ENCODE results near the gene KRTAP19-1. TPM values are rescaled to one million over a fixed set of nuclear protein-coding genes. Genes with fewer than 3 reads are reported as not detected.

KRTAP19-1 gene
- total RNA-seq, 2 donors from 2014 or later: not detected

DNA sequence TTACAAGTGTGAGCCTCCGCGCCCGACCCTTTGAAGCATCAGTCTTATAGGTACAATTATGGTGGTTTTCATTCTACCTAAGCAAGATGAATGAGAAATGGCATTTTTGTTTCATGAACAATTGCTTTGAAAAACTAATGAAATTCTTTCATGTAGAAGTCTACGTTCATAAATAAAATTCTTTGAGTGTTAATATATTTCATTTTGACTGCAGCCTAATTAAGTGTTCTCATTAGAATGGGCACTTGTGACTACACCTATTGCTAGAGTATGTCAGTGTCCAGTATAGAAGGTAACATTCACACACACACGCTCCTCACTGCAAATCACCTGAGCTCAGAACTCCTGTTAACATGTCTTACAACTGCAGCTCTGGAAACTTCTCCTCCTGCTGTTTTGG lies 40.2 kb downstream of the KRTAP19-1 start, which contains the start of gene KRTAP15-1:
Gene KRTAP15-1, plus strand, starts transcription at position 301 of the 400 bp plus-strand sequence. Its CDS starts 53 bp downstream, at position 354.
- H3K27me3 Mint-ChIP-seq (ENCODE audit: insufficient read depth): no peaks in the 10 kb centered on the region
- Histone ChIP-seq H3K36me3 (ENCODE audit: control insufficient read depth, insufficient read depth, low read length) (no peaks in the 10 kb centered on the region), H3K9me3 (ENCODE audit: control insufficient read depth, low read length) (no peaks in the 10 kb centered on the region), H3K27me3 (ENCODE audit: control insufficient read depth, insufficient read depth, low read length, poor library complexity, severe bottlenecking) (no peaks in the 10 kb centered on the region), H3K27ac (ENCODE audit: low read depth, low read length) (no peak within 1 kb of the TSS), H3K9ac (ENCODE audit: extremely low read depth, low read length, poor library complexity, severe bottlenecking) (no peak within 1 kb of the TSS), H3K4me3 (ENCODE audit: low read length) (no peak within 1 kb of the TSS), H3K4me1 (ENCODE audit: control insufficient read depth, insufficient read depth, low read length) (no peaks in the 10 kb centered on the region)
- TF ChIP-seq, protein P1, sequence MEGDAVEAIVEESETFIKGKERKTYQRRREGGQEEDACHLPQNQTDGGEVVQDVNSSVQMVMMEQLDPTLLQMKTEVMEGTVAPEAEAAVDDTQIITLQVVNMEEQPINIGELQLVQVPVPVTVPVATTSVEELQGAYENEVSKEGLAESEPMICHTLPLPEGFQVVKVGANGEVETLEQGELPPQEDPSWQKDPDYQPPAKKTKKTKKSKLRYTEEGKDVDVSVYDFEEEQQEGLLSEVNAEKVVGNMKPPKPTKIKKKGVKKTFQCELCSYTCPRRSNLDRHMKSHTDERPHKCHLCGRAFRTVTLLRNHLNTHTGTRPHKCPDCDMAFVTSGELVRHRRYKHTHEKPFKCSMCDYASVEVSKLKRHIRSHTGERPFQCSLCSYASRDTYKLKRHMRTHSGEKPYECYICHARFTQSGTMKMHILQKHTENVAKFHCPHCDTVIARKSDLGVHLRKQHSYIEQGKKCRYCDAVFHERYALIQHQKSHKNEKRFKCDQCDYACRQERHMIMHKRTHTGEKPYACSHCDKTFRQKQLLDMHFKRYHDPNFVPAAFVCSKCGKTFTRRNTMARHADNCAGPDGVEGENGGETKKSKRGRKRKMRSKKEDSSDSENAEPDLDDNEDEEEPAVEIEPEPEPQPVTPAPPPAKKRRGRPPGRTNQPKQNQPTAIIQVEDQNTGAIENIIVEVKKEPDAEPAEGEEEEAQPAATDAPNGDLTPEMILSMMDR (conservative IDR thresholded peaks at IDR 0.05): no peak
- H3K4me1 Mint-ChIP-seq: peaks cover 13% of the 10 kb centered on the region
- no peak within 1 kb of the TSS for H3K27ac Mint-ChIP-seq
- WGBS, 2 experiments (ENCODE audit: insufficient coverage in 1 of 2, insufficient read length in 1 of 2): 95 to 100% methylated on average over 4 to 5 of the region's 5 CpGs
- no peaks in the 10 kb centered on the region for H3K36me3 Mint-ChIP-seq (ENCODE audit: low read depth)
- no peak within 1 kb of the TSS for H3K4me3 Mint-ChIP-seq
- no peaks in the 10 kb centered on the region for H3K9me3 Mint-ChIP-seq
- no peak for DNase-seq

DNA sequence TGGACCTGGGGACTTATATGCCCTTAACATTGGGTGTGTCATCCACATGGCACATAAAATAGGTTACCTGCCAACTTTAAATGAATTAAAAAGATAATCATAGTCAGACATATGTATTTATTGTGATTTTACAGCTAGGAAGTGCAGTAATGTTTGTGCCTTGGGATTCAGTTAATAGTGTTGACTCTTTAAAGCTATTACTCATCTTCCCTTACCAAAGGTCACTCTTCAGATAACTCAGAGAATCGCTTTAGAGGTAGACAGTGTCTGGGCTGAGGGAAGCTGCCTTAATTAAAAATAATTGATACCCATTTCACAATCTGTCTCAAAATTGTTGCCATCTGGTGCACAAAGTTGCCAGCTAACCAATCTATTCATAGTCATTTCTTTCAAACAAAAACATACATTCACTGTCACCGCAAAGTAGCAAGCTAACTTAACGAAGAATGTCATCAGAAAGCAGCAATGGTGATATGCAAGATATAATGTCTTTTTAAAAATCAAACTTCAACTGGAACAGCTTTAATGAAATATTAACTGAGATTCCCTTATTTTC lies 43.1 kb downstream of the KRTAP19-1 start:
- Histone ChIP-seq H3K27ac (ENCODE audit: low read depth, low read length) (no peak overlapping the region), H3K4me3 (ENCODE audit: low read length) (peak overlapping the region; percentile 25), H3K27me3 (ENCODE audit: control insufficient read depth, insufficient read depth, low read length, poor library complexity, severe bottlenecking) (no peaks in the 10 kb centered on the region), H3K9ac (ENCODE audit: extremely low read depth, low read length, poor library complexity, severe bottlenecking) (no peak overlapping the region), H3K4me1 (ENCODE audit: control insufficient read depth, insufficient read depth, low read length) (no peaks in the 10 kb centered on the region), H3K9me3 (ENCODE audit: control insufficient read depth, low read length) (no peaks in the 10 kb centered on the region), H3K36me3 (ENCODE audit: control insufficient read depth, insufficient read depth, low read length) (no peaks in the 10 kb centered on the region)
- Mint-ChIP-seq H3K9me3 (no peaks in the 10 kb centered on the region), H3K4me1 (peaks cover 7% of the 10 kb centered on the region), H3K36me3 (ENCODE audit: low read depth) (no peaks in the 10 kb centered on the region), H3K27ac (no peak overlapping the region), H3K27me3 (ENCODE audit: insufficient read depth) (no peaks in the 10 kb centered on the region), H3K4me3 (no peak overlapping the region)
- DNase-seq: no peak
- TF ChIP-seq, protein P1 (conservative IDR thresholded peaks at IDR 0.05): no peak
- WGBS, 2 experiments (ENCODE audit: insufficient coverage in 1 of 2, insufficient read length in 1 of 2): 96% methylated on average over 2 of the region's 3 CpGs; no CpG with 5 or more reads in 1 of the 2 experiments

DNA sequence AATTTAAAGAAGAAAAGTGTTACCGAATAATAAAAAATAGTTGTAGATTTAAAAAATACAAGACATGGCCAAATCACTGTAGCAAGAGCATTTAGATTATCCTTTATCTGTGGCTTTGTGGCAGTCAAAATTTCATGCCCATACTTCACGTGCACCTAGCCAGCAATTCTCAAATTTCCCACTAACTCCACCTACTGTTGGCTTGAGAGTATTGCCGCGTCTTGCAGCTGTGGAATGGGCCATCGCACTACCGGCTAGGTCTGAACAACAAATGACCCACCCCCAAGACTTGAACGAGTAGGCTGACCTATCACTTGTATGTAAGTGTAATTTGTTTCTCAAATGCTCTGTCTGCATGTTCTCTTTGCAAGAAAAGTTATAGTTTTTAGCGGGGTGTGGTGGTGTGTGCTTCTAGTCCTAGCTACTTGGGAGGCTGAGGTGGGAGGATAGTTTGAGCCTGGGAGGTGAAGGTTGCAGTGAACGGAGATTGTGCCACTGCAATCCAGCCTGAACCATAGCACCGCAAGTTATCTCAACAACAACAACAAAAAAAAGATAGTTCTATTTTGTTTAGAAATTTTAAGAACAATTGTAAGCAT lies 46.0 kb downstream of the KRTAP19-1 start:
- WGBS, 2 experiments (ENCODE audit: insufficient coverage in 1 of 2, insufficient read length in 1 of 2): 37 to 50% methylated on average over 1 to 7 of the region's 10 CpGs
- H3K27ac ChIP-seq (ENCODE audit: low read depth, low read length): no peak overlapping the region
- peak; percentile 88 for DNase-seq
- H3K27ac Mint-ChIP-seq: no peak overlapping the region
- peaks cover 2% of the 10 kb centered on the region for H3K4me1 Mint-ChIP-seq
- H3K36me3 Mint-ChIP-seq (ENCODE audit: low read depth): no peaks in the 10 kb centered on the region
- no peaks in the 10 kb centered on the region for H3K36me3 ChIP-seq (ENCODE audit: control insufficient read depth, insufficient read depth, low read length)
- no peak overlapping the region for H3K4me3 Mint-ChIP-seq
- no peaks in the 10 kb centered on the region for H3K9me3 Mint-ChIP-seq
- H3K27me3 ChIP-seq (ENCODE audit: control insufficient read depth, insufficient read depth, low read length, poor library complexity, severe bottlenecking): no peaks in the 10 kb centered on the region
- no peak overlapping the region for H3K9ac ChIP-seq (ENCODE audit: extremely low read depth, low read length, poor library complexity, severe bottlenecking)
- no peaks in the 10 kb centered on the region for H3K9me3 ChIP-seq (ENCODE audit: control insufficient read depth, low read length)
- TF ChIP-seq, protein P1 (conservative IDR thresholded peaks at IDR 0.05): peak; percentile 82
- H3K27me3 Mint-ChIP-seq (ENCODE audit: insufficient read depth): no peaks in the 10 kb centered on the region
- no peaks in the 10 kb centered on the region for H3K4me1 ChIP-seq (ENCODE audit: control insufficient read depth, insufficient read depth, low read length)
- no peak overlapping the region for H3K4me3 ChIP-seq (ENCODE audit: low read length)
